GM23248 (cell line): ENCODE measurements around the gene ACAP1.

Source experiments
- EZH2 ChIP-seq: fragments of 200-600 bp; sonication (generic); IDR thresholded peaks from 2 replicates; pipeline ENCODE4 v1.6.1; 2018; ENCODE audit warnings: antibody characterized with exemption, mild to moderate bottlenecking; ENCODE audit not compliant: insufficient read depth, poor library complexity, severe bottlenecking
- EZH2phosphoT487 ChIP-seq: fragments of 200-600 bp; sonication (generic); IDR thresholded peaks from 2 replicates; pipeline ENCODE4 v1.6.1; 2018; ENCODE audit warnings: antibody characterized with exemption, moderate library complexity, mild to moderate bottlenecking, low read depth; ENCODE audit not compliant: insufficient read depth

DNA sequence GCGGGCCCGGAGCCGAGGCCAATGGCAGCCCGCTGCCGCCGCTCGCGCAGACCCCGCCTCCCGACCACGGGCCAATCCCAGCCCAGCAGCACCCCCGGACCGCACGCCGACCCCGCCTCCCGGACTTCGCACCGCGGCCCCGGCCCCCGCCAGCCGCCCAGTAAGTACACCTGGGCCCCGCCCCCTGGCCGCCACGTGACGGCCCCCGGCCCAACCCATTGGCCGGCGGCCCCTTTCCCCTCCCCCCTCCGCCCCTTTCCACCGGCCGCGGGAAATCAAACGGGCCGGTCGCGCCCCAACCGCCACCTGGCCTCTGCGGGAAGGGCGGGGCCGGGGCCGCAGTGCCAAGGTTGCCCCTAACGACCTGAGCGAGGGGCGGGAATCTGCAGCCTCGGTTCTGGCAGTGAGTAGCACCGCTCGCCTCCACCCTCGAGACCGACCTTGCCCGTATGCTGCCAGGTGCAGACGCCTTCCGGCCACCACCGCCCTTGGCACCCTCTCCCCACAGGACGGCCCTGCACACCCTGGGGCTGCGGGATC lies 41.6 kb upstream of the ACAP1 start, which contains the start of gene YBX2:
- TF ChIP-seq EZH2phosphoT487 (no peak), EZH2 (no peak)
